IMR-90 (cell line): ENCODE measurements around the gene C5.

Source experiments
- BHLHE40 ChIP-seq: fragments of 150-350 bp; IDR thresholded peaks from 2 replicates; pipeline ENCODE4 v1.6.1; 2016; ENCODE audit warnings: mild to moderate bottlenecking, low read depth, low read length
- CEBPB ChIP-seq: IDR thresholded peaks from 2 replicates; pipeline ENCODE4 v1.6.1; 2012; ENCODE audit warnings: low read depth, low read length, improper control_type of control experiment
- CHD1 ChIP-seq: IDR thresholded peaks from 2 replicates; pipeline ENCODE4 v1.6.1; 2012; ENCODE audit warnings: low read depth, low read length, improper control_type of control experiment
- MAFK ChIP-seq: IDR thresholded peaks from 2 replicates; pipeline ENCODE4 v1.6.1; 2012; ENCODE audit warnings: low read depth, low read length, improper control_type of control experiment
- MXI1 ChIP-seq: IDR thresholded peaks from 2 replicates; pipeline ENCODE4 v1.6.1; 2012; ENCODE audit warnings: low read depth, mild to moderate bottlenecking, low read length, moderate library complexity, borderline replicate concordance
- NFE2L2 ChIP-seq: fragments of 150-350 bp; IDR thresholded peaks from 2 replicates; pipeline ENCODE4 v1.6.1; 2016; ENCODE audit warnings: low read depth, mild to moderate bottlenecking, low read length
- POLR2A ChIP-seq: IDR thresholded peaks from 2 replicates; pipeline ENCODE4 v1.6.1; 2012; ENCODE audit warnings: mild to moderate bottlenecking, low read depth, low read length
- RAD21 ChIP-seq: IDR thresholded peaks from 2 replicates; pipeline ENCODE4 v1.6.1; 2012; ENCODE audit warnings: low read length, improper control_type of control experiment
- RCOR1 ChIP-seq: IDR thresholded peaks from 2 replicates; pipeline ENCODE4 v1.6.1; 2012; ENCODE audit warnings: mild to moderate bottlenecking, low read length, improper control_type of control experiment; ENCODE audit not compliant: insufficient replicate concordance
- SMC3 ChIP-seq: fragments of 150-350 bp; IDR thresholded peaks from 2 replicates; pipeline ENCODE4 v1.6.1; 2016; ENCODE audit warnings: low read depth, mild to moderate bottlenecking, antibody characterized with exemption, low read length, moderate library complexity
- TF ChIP-seq, protein P1 (sequence below): conservative IDR thresholded peaks from 2 replicates; pipeline ENCODE4 v1.5.1; 2012; ENCODE audit warnings: mild to moderate bottlenecking, low read depth, low read length, improper control_type of control experiment
- TF ChIP-seq, protein P2 (sequence below): fragments of 150-350 bp; IDR thresholded peaks from 2 replicates; pipeline ENCODE4 v1.6.1; 2016; ENCODE audit warnings: low read depth, mild to moderate bottlenecking, low read length, moderate library complexity, borderline replicate concordance

DNA sequence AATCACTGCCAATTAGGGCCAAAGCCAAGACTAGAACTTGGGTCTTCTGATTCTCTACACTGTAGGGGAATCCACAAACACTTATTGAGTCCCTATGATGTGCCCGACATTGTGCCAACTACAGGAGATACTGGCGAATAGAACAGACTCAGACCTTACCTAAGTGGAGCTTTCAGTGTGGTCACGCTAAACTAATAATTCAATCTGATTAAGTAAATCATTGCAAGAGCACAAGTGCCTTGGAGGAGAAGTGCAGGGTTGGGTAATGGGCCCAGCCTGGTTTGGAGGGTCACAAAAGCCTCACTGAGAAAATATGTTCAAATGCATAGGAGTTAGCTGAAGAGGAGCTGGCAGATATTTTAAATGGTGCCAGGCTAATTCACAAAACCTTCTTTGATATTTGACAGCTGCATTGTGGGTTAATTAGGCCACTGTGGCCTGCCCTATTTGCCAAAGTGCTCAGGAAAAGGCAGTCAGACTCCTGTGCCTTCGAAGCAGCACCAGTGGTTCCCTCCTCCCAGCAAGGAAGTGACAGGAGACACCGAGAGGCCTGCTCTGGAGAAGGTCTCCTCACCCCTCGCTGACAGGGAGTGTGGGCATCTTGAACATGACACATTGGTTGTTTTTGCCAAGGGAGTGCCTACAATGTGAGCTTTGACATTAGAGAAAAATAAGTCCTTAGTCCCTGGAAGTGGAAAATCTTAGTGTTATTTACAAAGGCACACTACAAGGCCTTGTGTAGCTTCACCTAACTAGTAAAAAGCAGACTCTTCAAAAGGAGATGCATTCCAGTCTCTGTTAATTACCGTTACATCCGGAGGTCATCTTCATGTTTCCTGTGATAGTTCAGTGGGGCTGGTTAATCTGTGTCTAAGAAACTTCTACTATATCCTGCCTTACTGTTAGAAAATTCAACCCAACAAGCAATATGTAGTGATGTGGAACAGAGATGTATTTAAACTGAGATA, 99.4 kb downstream of the C5 start:
- TF ChIP-seq, protein P1, sequence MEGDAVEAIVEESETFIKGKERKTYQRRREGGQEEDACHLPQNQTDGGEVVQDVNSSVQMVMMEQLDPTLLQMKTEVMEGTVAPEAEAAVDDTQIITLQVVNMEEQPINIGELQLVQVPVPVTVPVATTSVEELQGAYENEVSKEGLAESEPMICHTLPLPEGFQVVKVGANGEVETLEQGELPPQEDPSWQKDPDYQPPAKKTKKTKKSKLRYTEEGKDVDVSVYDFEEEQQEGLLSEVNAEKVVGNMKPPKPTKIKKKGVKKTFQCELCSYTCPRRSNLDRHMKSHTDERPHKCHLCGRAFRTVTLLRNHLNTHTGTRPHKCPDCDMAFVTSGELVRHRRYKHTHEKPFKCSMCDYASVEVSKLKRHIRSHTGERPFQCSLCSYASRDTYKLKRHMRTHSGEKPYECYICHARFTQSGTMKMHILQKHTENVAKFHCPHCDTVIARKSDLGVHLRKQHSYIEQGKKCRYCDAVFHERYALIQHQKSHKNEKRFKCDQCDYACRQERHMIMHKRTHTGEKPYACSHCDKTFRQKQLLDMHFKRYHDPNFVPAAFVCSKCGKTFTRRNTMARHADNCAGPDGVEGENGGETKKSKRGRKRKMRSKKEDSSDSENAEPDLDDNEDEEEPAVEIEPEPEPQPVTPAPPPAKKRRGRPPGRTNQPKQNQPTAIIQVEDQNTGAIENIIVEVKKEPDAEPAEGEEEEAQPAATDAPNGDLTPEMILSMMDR = no peak
- TF ChIP-seq POLR2A (no peak), SMC3 (no peak), BHLHE40 (no peak), CEBPB (no peak), MAFK (no peak), CHD1 (no peak), MXI1 (no peak), RAD21 (no peak), RCOR1 (no peak), NFE2L2 (no peak)
- TF ChIP-seq, protein P2, sequence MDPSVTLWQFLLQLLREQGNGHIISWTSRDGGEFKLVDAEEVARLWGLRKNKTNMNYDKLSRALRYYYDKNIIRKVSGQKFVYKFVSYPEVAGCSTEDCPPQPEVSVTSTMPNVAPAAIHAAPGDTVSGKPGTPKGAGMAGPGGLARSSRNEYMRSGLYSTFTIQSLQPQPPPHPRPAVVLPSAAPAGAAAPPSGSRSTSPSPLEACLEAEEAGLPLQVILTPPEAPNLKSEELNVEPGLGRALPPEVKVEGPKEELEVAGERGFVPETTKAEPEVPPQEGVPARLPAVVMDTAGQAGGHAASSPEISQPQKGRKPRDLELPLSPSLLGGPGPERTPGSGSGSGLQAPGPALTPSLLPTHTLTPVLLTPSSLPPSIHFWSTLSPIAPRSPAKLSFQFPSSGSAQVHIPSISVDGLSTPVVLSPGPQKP = no peak
